BJ (cell line): ENCODE measurements around the gene KCNJ12. TPM values are rescaled to one million over a fixed set of nuclear protein-coding genes. Genes with fewer than 3 reads are reported as not detected.
"Not testable (repeated sequence)": the region's sequence is repeated elsewhere in the genome, so short reads cannot be mapped to it uniquely, and the experiment has no call there.

Source experiments
- CTCF ChIA-PET: fragments of 350-600 bp; formaldehyde crosslinking; extraction: SDS; loops from one replicate; lab custom pipeline; 2021; ENCODE audit warnings: antibody characterized with exemption, inconsistent platforms; lab: Yijun Ruan, JAX
- POLR2A ChIA-PET: fragments of 300-600 bp; sonication (Branson Sonifier 250); formaldehyde crosslinking; extraction: SDS; loops from one replicate; lab custom pipeline; 2021; ENCODE audit warnings: antibody characterized with exemption; lab: Charles Lee
- DNase-seq: peaks from one replicate; pipeline ENCODE4 v3.0.0-alpha.2; 2011; ENCODE audit warnings: low read depth
- H3K27me3 ChIP-seq: 2 replicates; pipeline ENCODE4 v1.6.0; 2011; ENCODE audit warnings: low read length; ENCODE audit not compliant: control insufficient read depth, insufficient read depth
- H3K36me3 ChIP-seq: 2 replicates; pipeline ENCODE4 v1.5.1; 2011; ENCODE audit warnings: low read length; ENCODE audit not compliant: control insufficient read depth, insufficient read depth
- H3K4me3 ChIP-seq: 2 replicates; pipeline ENCODE4 v1.5.1; 2011; ENCODE audit warnings: low read depth, mild to moderate bottlenecking, control low read depth, low read length
- polyA plus RNA-seq: library from polyadenylated mRNA; depleted of rRNA; stranded (reverse); fragments of >200 nt; gene quantifications from 2 replicates; pipeline ENCODE4 v1.2.3, GENCODE V29; 2011
- TF ChIP-seq, protein P1 (sequence below): IDR thresholded peaks from 2 replicates; pipeline ENCODE4 v1.5.1; 2011; ENCODE audit warnings: low read depth, mild to moderate bottlenecking, control low read depth, inconsistent platforms, low read length, moderate library complexity; ENCODE audit not compliant: insufficient read depth

The KCNJ12 gene
- polyA plus RNA-seq, 1 experiment = 0.13 TPM

DNA sequence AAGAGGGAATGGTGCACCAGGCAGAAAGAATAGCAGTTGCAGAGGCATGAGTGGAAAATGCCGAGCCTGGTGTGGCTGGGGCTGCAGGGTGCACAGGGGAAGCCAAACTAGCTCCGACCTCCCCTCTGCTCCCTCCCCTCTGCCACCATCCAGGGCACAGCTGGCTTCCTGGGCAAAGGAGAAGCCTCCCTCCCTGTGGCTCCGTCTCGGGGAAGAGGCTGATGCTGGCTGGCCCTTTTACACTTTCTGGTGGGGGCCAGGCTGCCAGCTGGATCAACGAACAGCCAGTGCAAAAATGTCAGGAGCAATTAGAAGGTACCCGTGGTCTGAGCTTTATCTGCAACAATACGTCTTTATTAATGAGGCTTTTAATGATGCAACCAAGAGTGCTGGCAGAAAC is 37.1 kb upstream of the KCNJ12 start:
- TF ChIP-seq, protein P1, sequence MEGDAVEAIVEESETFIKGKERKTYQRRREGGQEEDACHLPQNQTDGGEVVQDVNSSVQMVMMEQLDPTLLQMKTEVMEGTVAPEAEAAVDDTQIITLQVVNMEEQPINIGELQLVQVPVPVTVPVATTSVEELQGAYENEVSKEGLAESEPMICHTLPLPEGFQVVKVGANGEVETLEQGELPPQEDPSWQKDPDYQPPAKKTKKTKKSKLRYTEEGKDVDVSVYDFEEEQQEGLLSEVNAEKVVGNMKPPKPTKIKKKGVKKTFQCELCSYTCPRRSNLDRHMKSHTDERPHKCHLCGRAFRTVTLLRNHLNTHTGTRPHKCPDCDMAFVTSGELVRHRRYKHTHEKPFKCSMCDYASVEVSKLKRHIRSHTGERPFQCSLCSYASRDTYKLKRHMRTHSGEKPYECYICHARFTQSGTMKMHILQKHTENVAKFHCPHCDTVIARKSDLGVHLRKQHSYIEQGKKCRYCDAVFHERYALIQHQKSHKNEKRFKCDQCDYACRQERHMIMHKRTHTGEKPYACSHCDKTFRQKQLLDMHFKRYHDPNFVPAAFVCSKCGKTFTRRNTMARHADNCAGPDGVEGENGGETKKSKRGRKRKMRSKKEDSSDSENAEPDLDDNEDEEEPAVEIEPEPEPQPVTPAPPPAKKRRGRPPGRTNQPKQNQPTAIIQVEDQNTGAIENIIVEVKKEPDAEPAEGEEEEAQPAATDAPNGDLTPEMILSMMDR = no peak
- no peak for DNase-seq
- Histone ChIP-seq H3K4me3 (no peak overlapping the region), H3K36me3 (no peaks in the 10 kb centered on the region), H3K27me3 (no peaks in the 10 kb centered on the region)
- POLR2A ChIA-PET = no interaction called here
- CTCF ChIA-PET = no interaction called here

DNA sequence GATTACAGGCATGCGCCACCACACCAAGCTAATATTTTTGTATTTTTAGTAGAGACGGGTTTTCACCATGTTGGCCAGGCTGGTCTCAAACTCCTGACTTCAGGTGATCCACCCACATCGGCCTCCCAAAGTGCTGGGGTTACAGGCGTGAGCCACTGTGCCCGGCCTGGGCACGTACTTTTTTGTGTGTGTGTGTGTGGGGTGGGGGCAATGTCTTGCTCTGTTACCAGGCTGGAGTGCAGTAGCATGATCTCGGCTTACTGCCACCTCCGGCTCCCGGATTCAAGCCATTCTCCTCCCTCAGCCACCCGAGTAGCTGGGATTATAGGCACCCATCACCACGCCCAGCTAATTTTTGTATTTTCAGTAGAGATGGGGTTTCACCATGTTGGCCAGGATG is 36.6 kb upstream of the KCNJ12 start:
- CTCF ChIA-PET, DNase-seq, POLR2A ChIA-PET, H3K27me3 ChIP-seq, H3K36me3 ChIP-seq, H3K4me3 ChIP-seq: not testable (repeated sequence)

DNA sequence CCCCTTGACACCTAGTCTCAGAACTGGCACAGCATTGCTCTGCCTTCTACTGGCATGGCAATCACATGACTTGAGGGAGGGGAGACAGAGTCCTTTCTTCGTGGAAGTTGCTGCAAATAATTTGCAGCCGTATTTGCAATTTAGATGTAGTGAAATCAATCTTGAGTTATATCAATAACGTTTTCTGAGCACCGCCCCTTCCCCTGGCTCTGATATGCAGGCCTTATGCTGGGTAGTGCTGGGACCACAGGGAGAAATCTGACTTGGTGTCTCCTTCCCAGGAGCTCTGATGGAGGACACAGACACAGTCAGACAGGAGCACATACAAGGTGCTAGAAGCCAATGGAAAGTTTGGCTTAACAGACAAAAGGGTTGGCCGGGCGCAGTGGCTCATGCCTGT is 35.8 kb upstream of the KCNJ12 start:
- H3K4me3 ChIP-seq, POLR2A ChIA-PET, H3K36me3 ChIP-seq, H3K27me3 ChIP-seq, DNase-seq, CTCF ChIA-PET: not testable (repeated sequence)

GRCh38 chr17:21341279-21341678 is 34.9 kb upstream of the KCNJ12 start:
- DNase-seq, CTCF ChIA-PET, H3K27me3 ChIP-seq, H3K36me3 ChIP-seq, POLR2A ChIA-PET, H3K4me3 ChIP-seq: not testable (repeated sequence)

GRCh38 chr17:21341925-21342540 is 34.1 kb upstream of the KCNJ12 start:
- H3K36me3 ChIP-seq, H3K4me3 ChIP-seq, POLR2A ChIA-PET, CTCF ChIA-PET, DNase-seq, H3K27me3 ChIP-seq: not testable (repeated sequence)

- H3K27me3 ChIP-seq, H3K36me3 ChIP-seq, DNase-seq, H3K4me3 ChIP-seq, CTCF ChIA-PET, POLR2A ChIA-PET: not testable (repeated sequence)
Measured at GRCh38 chr17:21343061-21343949, 32.9 kb upstream of the KCNJ12 start.

GRCh38 chr17:21344801-21345200 is 31.4 kb upstream of the KCNJ12 start:
- DNase-seq, H3K27me3 ChIP-seq, H3K4me3 ChIP-seq, CTCF ChIA-PET, H3K36me3 ChIP-seq, POLR2A ChIA-PET: not testable (repeated sequence)

GRCh38 chr17:21345236-21345635 is 30.9 kb upstream of the KCNJ12 start:
- H3K27me3 ChIP-seq = no peaks in the 10 kb centered on the region
- CTCF ChIA-PET = no interaction called here
- H3K4me3 ChIP-seq = no peak overlapping the region
- POLR2A ChIA-PET = interaction anchor here (0.6 kb wide), 1 partner anchor 27 kb away, joined by 3 read pairs; no protein-coding TSS in a partner anchor
- TF ChIP-seq, protein P1 = no peak
- DNase-seq = no peak
- no peaks in the 10 kb centered on the region for H3K36me3 ChIP-seq

DNA sequence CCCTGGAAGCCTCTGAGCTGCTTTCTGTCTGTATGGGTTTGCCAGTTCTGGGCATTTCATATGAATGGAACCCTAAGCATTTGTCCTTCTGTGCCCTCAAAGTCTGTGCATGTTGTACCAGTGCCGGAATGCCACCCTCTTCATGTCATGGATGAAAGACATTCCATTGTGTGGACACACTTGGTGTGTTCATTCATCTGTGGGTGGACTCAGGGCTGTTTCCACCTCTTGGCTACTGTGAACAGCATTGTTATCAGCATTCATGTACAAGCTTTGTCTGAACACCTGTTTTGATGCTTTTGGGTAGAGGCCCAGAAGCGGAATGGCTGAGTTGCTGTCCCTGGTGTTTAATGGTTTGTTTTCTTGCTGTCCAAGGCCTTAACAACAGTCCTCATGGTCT is 30.1 kb upstream of the KCNJ12 start:
- POLR2A ChIA-PET = interaction anchor here (0.6 kb wide), 1 partner anchor 26 kb away, joined by 3 read pairs; no protein-coding TSS in a partner anchor
- H3K27me3 ChIP-seq, H3K4me3 ChIP-seq, CTCF ChIA-PET, DNase-seq, H3K36me3 ChIP-seq: not testable (repeated sequence)

GRCh38 chr17:21346651-21347250 is 29.4 kb upstream of the KCNJ12 start:
- DNase-seq, CTCF ChIA-PET, POLR2A ChIA-PET, H3K4me3 ChIP-seq, H3K36me3 ChIP-seq, H3K27me3 ChIP-seq: not testable (repeated sequence)
